Measurements from ENCODE around the gene AADACL3.

GRCh38 chr1:12776801-12777557 lies 61.1 kb downstream of the AADACL3 start:
- TF ChIP-seq CTCF (IDR thresholded peaks at IDR 0.05; ENCODE audit: low read length) (no peak), EZH2 (optimal IDR thresholded peaks at IDR 0.05; ENCODE audit: low read depth, low read length) (no peak)

Measured in MM.1S (cell line).